ENCODE data around the gene CHST13.

GRCh38 chr3:126498461-126498860 is 25.5 kb upstream of the CHST13 start:
- TF ChIP-seq CTCF (IDR thresholded peaks at IDR 0.05), result no peak
- no peak for TF ChIP-seq POLR2AphosphoS5 (IDR thresholded peaks at IDR 0.05)
